ENCODE measurements around the gene TSPAN15.

TSPAN15 gene

DNA sequence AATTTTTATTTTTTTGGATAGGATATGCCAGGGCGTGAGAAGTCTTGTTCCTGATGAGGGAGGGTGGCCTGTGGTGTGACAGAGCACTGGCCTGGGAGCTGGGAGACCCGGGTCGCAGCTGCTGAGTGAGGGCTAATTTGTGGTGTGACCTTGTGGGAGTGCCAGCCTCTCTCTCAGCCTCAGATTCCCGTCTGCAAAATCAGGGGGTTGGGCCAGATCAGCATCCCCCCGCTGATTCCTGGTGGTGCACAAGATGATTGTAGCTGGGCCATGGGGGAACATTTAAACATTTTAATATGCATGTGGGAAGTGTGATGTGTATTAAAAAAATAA lies 14.9 kb downstream of the TSPAN15 start:
- no peak for DNase-seq (ENCODE audit: low spot score)

DNA sequence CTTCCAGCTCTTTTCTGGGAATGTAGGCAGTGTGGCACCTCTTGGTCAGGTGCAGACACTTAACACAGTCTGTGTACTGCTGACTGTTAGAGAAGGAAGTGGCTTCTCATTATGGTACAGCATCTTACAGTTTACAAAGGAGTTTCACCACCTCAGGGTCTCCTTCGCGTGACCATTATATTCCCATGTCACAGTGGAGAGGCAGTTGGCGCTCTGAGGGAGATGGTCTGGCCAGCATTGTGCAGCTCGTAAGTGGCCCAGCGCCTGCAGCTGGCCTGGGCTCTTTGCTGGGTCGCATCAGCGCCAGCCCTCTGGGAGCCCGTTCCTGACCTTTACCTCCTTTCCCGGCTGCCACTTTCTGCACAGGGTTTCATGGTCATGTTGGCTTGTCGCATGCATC lies 15.4 kb downstream of the TSPAN15 start:
- no peak for DNase-seq (ENCODE audit: low spot score)

DNA sequence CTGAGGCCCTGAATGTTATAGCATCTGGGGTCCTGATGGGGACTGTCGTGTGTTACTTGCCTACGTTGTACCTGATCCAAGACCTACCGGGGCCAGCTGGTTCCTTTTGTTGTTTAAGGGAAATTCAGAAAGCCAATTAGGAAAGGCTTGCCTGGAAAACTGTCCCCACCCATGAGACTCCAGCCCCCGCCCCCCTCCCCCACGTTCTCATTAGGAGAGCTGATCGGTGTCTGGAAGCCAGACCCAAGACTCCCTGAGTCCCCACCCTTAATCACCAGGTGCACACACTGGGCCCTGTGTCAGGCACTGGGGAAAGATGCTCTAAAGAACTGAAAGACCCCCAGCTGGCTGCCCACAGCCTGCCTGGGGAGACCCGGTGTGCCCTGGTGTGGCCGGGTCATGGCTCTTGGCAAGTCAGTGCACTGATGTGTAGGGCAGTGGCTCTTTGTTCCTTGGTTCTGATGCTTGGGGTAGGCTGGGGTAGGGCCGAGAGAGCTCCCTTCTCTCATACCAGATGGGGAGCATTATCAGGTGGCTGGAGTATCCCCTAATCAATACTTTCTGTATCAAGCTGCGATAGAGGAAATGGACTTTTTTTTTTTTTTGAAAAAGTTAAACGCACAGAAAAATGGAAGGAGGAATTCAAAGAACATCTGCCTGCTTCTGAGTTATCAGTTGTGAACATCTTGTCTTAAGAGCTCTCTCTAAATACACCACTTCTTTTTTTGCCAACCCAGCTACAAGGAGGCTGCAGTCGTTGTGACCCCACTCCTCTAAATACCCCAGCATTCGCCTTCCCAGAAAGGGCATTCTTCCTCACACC lies 16.9 kb downstream of the TSPAN15 start:
- DNase-seq (ENCODE audit: low spot score), result no peak

DNA sequence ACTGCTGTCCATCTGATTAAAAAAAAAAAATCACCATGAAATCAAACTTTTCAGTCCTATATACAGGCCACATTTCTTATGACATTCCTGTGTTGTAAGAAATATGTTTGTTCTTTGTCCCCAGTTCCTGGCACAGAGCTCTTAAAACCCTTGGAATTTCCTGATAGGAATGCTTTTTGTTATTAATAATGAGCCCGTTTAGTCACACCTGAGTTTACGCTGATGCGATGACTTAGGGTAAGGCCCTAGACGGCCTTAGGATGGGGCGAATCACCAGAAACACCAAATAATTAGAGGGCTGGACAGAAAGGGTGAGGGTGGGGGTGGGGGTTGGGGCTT lies 17.5 kb downstream of the TSPAN15 start:
- DNase-seq (ENCODE audit: low spot score), result no peak

DNA sequence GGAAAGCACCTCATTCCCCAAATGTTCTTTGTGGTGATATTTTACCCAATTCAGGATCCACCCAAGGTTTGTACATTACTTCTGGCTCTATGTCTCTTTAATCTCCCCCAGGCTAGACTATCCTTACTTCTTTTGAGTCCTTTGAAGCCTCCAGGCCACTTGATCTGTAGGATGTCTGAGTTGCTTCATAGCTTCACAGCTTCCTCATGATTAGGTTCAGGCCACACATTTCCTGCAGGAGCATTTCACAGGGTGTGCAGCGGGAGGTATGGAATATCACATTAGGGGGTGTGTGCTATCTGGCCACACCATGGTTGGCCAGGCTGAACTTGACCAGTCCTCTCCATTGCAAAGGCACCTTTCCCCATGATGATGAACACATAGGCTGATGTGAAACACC lies 18.7 kb downstream of the TSPAN15 start:
- DNase-seq (ENCODE audit: low spot score), result no peak

DNA sequence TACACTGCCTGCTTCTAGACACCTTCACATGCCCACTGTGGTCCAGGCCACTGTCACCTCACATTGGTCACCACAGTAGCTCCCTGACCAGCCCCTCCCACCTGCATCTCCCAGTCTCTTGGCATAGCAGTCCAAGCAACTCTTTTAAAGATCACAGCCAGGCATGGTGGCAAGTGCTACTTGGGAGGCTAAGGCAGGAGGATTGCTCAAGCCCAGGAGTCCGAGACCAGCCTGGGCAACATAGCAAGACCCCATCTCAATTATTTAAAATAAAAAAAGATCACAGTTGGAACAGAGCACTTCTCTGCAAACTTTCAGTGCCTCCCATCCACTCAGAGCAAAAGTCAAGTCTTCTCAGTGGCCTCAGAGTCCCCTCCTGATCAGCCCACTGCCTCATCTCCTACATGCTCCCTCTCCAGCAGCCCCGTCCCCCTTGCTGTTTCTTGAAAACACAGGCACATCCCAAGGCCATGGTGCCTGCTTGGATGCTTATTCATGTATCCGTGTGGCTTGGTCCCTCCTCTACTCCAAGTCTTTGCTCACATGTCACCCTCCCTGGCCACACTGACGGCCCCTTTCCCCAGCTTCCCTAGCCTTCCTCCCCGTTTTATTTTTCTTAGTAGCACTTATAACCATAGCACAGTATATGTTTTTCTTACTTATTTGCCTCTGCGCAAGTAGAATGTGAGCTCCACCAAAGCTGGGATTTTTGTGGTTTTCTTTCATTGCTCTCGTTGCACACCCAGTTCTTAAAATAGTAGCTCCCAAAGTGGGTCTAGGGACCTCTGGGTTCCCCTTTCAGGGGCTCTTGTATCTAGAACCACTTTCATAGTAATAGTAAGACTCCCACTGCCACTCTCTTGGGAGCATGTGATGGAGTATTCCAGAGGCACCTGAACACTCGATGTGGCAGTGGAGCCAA lies 19.5 kb downstream of the TSPAN15 start:
- no peak for DNase-seq (ENCODE audit: low spot score)

DNA sequence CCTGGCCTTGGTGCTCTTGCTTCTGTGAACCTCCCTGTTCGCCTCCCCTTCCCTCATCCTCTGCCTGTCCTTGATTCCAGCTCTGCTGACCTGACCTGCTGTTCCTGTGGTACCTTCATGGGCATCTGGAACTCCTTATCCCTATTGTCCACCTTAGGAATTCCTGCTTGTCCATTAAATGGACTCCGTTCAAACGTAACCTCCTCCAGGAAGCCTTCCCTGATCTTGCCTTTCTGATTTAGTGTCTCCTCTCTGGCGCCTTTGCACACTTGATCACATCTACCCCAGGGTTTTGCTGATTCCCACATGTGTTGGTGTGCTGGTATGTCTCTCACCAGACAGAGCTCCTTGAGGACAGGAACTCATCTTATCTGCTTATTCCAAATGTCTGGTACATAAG lies 20.9 kb downstream of the TSPAN15 start:
- no peak for DNase-seq (ENCODE audit: low spot score)

DNA sequence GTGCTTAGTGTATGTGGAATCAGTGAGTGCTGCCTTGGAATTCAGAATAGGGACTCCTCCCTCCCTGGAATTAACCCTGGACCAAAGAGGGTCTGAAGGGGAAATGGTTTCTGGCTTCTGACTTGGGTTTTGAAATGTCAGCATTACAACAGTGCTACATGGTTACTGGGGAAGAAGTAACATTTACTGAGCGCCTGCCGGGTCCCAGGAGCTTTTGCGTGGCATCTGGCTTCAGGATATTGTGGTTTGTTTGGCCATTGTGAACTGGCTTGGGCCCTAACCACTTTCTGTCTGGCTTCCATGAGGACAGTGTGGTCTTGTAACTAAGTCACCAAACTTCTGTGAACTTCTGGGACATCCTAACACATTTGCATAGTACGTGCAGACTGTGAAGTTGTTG lies 21.3 kb downstream of the TSPAN15 start:
- DNase-seq (ENCODE audit: low spot score), result no peak

DNA sequence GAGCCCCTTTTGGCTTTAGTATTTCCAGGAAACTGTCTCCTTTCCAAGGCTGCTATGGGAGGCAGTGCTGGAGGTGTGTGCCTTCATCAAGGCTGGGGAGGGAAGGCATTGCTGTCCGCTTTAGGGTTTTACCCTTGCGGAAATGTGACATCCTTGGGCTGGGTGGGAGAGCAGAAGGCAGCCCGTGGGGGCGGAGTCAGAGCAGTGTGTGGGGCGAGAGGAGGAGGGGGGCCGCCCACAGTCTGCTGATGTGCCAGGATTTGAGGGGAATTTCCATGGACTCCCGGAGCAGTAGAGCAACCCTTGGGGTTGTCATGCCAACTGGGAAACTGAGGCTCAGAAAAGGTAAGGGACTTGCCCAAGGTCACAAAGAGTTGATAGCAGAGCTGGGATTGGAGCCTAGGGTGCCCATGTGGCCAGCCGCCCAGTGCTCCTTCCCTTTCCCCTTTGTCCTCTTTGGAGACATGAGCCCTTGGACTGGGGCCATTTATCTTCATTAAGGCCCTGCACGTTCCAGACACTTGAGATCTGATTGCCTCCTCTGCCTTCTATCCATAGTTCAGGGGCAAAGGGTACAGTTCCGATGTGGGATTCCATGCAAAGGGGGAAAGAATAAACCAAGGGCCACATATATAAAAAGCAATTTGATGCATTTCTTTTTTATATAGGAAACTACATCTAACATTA lies 22.2 kb downstream of the TSPAN15 start:
- DNase-seq (ENCODE audit: low spot score), result no peak

DNA sequence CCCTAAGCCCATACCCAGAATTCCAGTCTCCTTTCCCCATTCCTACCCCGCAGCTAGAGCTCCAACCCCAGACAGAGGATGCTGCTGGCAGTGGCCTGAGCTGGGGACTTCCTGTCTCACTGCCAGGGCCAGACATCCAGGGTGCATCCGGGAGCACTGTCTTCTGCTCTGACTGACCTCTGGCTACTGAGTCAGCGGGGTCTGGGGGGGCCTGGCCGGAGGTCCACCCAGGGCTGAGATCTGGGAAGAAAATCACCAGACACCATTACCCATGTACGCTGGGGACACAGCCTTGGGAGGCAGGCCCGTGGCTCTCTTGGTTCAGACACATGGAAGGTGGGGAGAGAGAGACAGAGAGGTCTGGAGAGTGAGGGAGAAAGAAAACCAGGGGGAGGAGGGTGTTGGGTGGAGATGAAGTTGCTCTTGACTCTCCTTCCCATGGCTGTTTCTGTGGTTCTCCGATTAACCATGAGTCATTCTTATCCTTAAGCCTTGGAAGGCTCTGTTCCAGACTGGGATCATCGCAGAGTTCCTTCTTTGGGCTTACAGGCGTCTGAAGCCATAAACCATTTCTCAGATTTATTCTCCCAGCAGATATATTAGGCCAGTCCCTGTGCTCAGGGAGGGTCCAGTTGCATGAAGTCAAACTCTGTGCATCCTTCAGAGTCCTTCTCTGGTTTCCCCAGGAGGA lies 23.6 kb downstream of the TSPAN15 start:
- no peak for DNase-seq (ENCODE audit: low spot score)

DNA sequence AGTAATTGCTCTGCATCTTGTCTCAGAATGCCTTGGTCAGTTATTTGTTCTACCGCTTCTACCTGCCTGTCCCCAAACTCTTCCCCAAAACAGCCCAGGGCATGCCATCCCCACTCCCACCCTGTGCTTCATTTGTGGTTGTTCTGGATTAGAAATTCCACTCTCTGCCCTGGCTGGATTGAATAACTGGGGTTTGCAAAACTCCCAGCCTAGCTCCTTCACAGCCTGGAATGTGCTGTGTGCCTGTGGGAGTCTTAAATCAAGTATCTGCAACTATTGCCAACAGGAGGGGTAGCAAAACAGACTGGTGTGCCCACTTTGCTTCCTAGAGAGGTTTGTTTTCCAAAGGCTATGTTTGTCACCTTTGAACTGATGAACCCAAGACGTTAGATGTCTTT lies 24.2 kb downstream of the TSPAN15 start:
- DNase-seq (ENCODE audit: low spot score), result no peak

DNA sequence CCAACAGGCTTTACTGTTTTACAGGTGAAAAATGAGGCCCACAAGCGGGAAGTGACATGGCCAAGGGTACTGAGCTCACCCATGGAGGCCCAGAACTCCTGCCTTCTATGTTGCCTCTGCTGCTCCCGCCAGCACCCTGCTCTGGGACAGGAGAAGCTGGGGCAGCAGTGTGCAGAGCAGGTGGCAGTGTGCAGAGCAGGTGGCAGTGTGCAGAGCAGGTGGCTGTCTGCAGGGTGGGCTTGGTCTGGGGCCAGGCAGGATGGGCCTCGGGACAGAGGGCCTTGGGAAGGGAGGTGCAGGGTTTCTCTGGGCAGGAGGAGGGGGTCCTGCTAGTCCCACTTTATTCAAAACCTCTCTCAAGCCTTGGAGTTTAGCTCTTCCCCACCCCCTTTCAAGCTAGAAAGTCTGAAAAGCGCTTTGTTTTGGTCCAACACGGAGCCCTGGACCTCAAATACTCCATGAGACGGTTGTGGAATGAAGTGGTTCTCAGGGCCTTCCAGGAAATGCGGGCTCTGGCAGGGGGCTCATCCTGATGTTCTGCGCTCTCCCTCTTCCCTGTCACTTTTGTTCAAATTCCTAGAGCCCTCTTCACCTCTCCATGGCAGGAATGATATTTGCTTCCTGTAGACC lies 26.8 kb downstream of the TSPAN15 start:
- no peak for DNase-seq (ENCODE audit: low spot score)

DNA sequence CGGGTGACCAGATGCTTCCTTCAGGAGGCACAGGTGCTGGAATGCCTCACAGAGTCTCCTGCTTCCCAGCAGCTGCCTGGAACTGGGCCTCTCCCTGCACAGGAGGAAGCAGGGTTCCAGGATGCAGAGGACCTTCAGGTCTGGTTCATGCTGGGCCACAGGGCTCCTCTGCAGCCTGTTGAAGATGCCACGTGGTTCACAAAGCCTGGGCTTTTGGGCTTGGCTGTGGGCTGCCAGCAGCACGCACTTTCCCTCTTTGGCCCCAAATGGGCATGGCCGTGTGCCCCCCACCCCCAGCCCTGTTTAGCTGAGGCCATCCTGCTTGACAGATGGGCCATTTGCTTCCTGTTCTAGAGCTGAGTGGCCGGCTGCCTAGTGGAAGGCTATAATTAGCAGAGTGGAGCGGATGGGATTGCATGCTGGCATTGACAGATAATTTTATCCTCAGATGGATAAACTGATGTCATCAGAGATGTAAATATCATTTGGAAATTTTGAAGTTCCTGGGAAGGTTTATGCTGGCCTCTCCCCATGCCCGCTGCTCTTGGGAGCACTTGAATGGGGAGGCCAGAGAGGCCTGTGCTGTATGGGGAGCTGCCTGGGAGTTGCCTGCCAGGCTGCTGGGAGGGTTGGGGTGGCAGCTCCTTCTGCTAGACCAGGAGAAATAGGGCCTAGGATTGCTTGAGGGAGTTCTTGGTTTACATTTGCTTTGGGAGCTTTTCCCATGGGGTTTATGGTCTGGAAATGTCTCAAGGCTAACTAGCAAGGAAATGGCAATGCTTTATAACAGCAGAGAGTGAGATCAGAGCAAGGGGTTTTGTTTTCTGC lies 28.2 kb downstream of the TSPAN15 start:
- DNase-seq (ENCODE audit: low spot score), result no peak

DNA sequence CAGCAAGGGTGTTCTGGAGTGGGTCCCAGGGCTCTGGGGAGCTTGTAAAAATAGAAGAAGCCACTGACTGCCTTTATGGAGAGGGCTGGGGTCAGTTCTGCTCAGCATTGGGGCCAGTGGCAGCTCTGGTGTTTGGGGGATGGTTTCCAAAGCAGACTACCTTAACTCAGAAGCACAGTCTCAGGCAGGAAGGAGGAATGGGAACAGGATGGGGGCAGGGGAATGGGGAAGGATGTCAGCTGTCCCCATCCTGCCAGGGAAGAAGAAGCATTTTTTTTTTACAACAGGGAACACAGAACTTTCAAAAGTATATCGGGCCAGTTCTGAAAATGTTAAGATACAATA lies 28.8 kb downstream of the TSPAN15 start:
- no peak for DNase-seq (ENCODE audit: low spot score)

DNA sequence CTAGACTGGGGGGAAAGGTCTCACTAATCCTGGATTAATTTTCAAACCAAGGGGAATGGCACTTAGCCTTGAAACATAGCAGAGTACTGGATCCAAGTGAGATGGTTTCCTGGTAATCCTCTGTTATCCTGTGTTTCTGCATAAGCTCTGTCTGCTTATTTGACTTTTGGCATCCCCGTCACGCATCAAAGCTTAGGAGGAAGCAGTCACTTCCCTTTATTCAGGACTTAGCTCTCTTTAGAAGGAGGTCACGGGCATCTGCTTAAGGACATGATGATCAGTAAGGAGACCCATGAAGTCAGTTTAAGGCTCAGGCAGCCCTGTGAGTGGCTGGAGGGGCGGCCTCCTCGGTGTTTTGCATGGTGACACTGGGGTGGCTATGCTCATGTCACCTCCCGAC lies 30.0 kb downstream of the TSPAN15 start:
- peak; percentile 51 for DNase-seq (ENCODE audit: low spot score)

DNA sequence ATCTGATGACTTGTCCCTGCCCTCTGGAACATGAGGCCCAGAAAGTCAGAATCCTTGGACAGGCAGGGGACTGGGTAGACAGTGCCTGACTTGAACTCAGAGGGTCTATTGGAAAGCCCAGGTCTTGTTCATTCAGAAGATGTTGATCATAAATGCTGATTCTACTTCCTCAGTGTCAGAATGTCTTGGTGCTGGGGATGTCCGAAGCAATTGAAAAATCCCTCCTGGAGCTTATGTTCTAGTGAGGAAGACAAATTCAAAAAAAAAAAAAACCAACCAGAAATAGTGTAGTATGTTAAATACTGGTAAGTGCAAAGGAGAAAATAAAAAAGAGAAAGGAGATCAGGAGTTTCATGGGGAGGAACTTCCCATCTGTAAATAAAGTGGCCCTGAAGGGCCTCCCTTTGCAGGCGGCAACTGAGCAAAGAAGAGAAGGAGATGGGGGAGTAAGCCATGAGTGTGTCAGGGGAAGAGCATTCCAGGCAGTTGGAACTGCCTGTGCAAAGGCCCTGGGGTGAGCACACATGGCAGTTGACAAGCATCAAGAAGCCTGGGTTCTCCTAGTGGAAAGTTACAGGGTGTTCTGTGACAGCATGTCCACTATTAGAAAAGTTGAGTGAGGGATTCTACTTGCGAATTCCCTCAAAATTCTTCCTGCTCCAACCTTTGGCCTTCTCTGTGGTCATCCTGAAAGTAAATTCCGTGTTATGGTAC lies 30.7 kb downstream of the TSPAN15 start:
- no peak for DNase-seq (ENCODE audit: low spot score)

DNA sequence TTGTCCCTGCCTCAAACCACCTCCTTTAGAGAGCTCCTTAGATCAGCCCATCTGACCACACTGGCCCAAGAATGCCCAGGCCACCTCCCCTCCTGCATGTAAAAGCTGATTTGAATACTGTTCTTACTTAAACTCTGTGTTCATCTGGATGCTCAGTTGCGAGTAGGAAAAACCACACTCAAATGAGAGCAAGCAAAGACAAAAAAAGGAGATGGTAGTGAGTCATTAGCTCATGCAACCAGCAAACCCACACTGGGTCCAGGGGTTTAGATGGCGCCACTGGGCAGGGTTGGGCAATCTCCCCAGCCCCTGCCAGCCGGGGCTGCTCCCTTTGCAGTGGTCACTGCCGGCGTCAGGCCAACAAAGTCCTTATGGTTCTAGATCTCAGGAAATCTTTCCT lies 32.7 kb downstream of the TSPAN15 start:
- DNase-seq (ENCODE audit: low spot score), result no peak

DNA sequence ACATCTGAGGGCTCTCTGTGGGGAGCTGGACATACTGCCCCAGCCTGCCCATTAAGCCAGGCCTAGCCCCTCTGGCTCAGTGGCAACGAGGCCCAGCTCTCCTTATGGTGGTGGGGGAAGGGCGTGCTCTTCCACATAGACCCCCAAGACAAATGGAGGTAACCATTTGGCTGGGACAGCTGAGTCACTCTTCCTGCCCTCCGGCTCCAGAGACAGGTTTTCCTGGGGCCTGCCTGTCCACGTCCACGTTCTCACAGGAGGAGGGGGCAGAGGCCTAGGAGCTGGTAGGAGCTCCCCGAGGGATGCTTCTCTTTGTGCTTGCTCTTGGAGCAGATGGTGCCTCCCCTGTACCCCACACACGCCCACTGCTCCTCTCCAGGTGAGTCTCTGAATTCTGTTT lies 33.5 kb downstream of the TSPAN15 start:
- no peak for DNase-seq (ENCODE audit: low spot score)

DNA sequence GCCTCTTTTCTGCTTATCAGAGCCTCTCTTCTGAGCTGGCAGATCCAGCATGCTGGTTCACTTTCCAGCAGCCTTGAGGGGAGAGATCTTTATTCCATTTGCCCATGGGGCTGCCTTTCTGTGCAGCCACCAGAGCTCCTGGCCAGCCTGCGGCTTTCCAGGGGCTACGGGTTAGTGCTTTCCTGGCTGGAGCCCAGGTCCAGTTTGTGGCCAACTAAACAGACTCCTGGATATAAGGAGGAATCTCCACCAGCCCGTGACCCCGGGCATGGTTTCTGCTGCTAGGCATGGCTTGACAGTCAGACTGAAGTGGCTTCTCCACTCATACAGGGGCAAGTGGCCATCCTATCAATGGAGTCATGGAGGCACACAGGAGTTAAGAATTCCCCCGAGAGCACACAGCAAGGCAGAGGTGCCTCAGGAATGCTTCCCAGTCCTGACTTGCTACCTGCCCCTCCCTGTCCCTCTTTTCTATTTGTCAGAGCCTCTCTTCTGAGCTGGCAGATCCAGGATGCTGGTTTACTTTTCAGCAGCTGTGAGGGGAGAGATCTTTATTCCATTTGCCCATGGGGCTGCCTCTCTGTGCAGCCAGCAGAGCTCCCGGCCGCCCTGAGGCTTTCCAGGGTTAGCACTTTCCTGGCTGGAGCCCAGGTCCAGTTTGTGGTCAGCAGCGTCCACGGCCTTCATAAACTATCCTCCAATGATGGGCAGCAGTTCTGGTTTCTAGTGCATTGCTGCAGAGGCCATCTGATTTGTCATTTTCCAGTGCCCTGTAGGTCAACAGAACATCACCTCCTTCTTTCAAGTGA lies 35.9 kb downstream of the TSPAN15 start:
- DNase-seq (ENCODE audit: low spot score), result no peak

All from germinal center (tissue), 1 donor.